Measurements from ENCODE around the gene CARD10. TPM values are rescaled to one million over a fixed set of nuclear protein-coding genes. Genes with fewer than 3 reads are reported as not detected.

The CARD10 gene
- polyA plus RNA-seq, 1 donor (not counting 4 experiments of a cell fraction or from before 2014, with no cell fraction given) = 32.2 TPM

- H3K79me2 ChIP-seq (ENCODE audit: control insufficient read depth, insufficient read depth, low read length) = peaks cover 11% of the 10 kb centered on the region
- no peaks in the 10 kb centered on the region for H3K27me3 ChIP-seq (ENCODE audit: control insufficient read depth, extremely low read depth, insufficient read depth, low read length)
- H4K20me1 ChIP-seq (ENCODE audit: control insufficient read depth, extremely low read depth, insufficient read depth, low read length) = no peaks in the 10 kb centered on the region
- no peaks in the 10 kb centered on the region for H3K36me3 ChIP-seq (ENCODE audit: control insufficient read depth in 2 of 2, extremely low read depth in 1 of 2, insufficient read depth in 2 of 2, low read length in 2 of 2)
- no peak for DNase-seq (ENCODE audit: low read depth, low spot score)
- no peak overlapping the region for H3K4me3 ChIP-seq (ENCODE audit: control insufficient read depth in 2 of 3, extremely low read depth in 1 of 3, insufficient read depth in 2 of 3, low read depth in 1 of 3, low read length in 3 of 3)
- H3K4me2 ChIP-seq (ENCODE audit: control insufficient read depth, extremely low read depth, insufficient read depth, low read depth, low read length) = peak overlapping the region; percentile 8
- no peak for TF ChIP-seq CTCF (optimal IDR thresholded peaks at IDR 0.05 in 1 of 3, IDR thresholded peaks at IDR 0.05 in 1 of 3, conservative IDR thresholded peaks at IDR 0.05 in 1 of 3; ENCODE audit: extremely low read depth in 1 of 3, insufficient read depth in 2 of 3, low read length in 3 of 3)
- no peak for TF ChIP-seq EZH2 (IDR thresholded peaks at IDR 0.05; ENCODE audit: low read length)
- H3K4me1 ChIP-seq (ENCODE audit: control insufficient read depth, extremely low read depth, insufficient read depth, low read length) = peaks cover 30% of the 10 kb centered on the region
- dilution Hi-C loops (cut with MboI; ENCODE audit: extremely low pct_ligation_motif_present, low sequenced_read_pairs) = no loop called here
- no peak overlapping the region for H3K27ac ChIP-seq (ENCODE audit: control insufficient read depth, insufficient read depth, low read length)
- H2AFZ ChIP-seq (ENCODE audit: control insufficient read depth, low read length) = no peak overlapping the region
- H3K9me3 ChIP-seq (ENCODE audit: control insufficient read depth, low read depth, low read length) = no peaks in the 10 kb centered on the region
- H3K9ac ChIP-seq (ENCODE audit: control insufficient read depth, extremely low read depth, insufficient read depth, low read length) = no peak overlapping the region
- no peaks in the 10 kb centered on the region for H3K9me1 ChIP-seq (ENCODE audit: control insufficient read depth, extremely low read depth, insufficient read depth, low read length)
- FAIRE-seq = no peak
Measured at GRCh38 chr22:37556710-37557109, 37.5 kb upstream of the CARD10 start.

GRCh38 chr22:37555029-37555428, 35.8 kb upstream of the CARD10 start:
- Histone ChIP-seq H3K36me3 (ENCODE audit: control insufficient read depth in 2 of 2, extremely low read depth in 1 of 2, insufficient read depth in 2 of 2, low read length in 2 of 2) (no peaks in the 10 kb centered on the region), H3K9ac (ENCODE audit: control insufficient read depth, extremely low read depth, insufficient read depth, low read length) (no peak overlapping the region), H3K79me2 (ENCODE audit: control insufficient read depth, insufficient read depth, low read length) (no peaks in the 10 kb centered on the region), H3K9me1 (ENCODE audit: control insufficient read depth, extremely low read depth, insufficient read depth, low read length) (no peaks in the 10 kb centered on the region), H3K4me1 (ENCODE audit: control insufficient read depth, extremely low read depth, insufficient read depth, low read length) (peaks cover 30% of the 10 kb centered on the region), H2AFZ (ENCODE audit: control insufficient read depth, low read length) (no peak overlapping the region), H3K27ac (ENCODE audit: control insufficient read depth, insufficient read depth, low read length) (no peak overlapping the region), H3K4me2 (ENCODE audit: control insufficient read depth, extremely low read depth, insufficient read depth, low read depth, low read length) (no peak overlapping the region), H4K20me1 (ENCODE audit: control insufficient read depth, extremely low read depth, insufficient read depth, low read length) (no peaks in the 10 kb centered on the region), H3K27me3 (ENCODE audit: control insufficient read depth, extremely low read depth, insufficient read depth, low read length) (no peaks in the 10 kb centered on the region), H3K4me3 (ENCODE audit: control insufficient read depth in 2 of 3, extremely low read depth in 1 of 3, insufficient read depth in 2 of 3, low read depth in 1 of 3, low read length in 3 of 3) (no peak overlapping the region), H3K9me3 (ENCODE audit: control insufficient read depth, low read depth, low read length) (no peaks in the 10 kb centered on the region)
- FAIRE-seq (peak; percentile 68), DNase-seq (ENCODE audit: low read depth, low spot score) (no peak)
- dilution Hi-C loops (cut with MboI; ENCODE audit: extremely low pct_ligation_motif_present, low sequenced_read_pairs) = no loop called here
- TF ChIP-seq EZH2 (IDR thresholded peaks at IDR 0.05; ENCODE audit: low read length) = no peak
- no peak for TF ChIP-seq CTCF (optimal IDR thresholded peaks at IDR 0.05 in 1 of 3, IDR thresholded peaks at IDR 0.05 in 1 of 3, conservative IDR thresholded peaks at IDR 0.05 in 1 of 3; ENCODE audit: extremely low read depth in 1 of 3, insufficient read depth in 2 of 3, low read length in 3 of 3)

All from keratinocyte (primary cell).